ENCODE measurements around the gene COL27A1. TPM values are rescaled to one million over a fixed set of nuclear protein-coding genes. Genes with fewer than 3 reads are reported as not detected.

Gene COL27A1
- total and polyA plus RNA-seq, 4 donors, result 10.9 to 25.6 (median 17.4) TPM

GRCh38 chr9:114282507-114282906 lies 127.2 kb downstream of the COL27A1 start:
- H3K27me3 ChIP-seq (ENCODE audit: control insufficient read depth in 3 of 3, insufficient read depth in 3 of 3, low read length in 2 of 3), result no peaks in the 10 kb centered on the region
- H3K4me3 ChIP-seq, result no peak overlapping the region
- no peak for TF ChIP-seq CTCF (IDR thresholded peaks at IDR 0.05; ENCODE audit: control extremely low read depth, extremely low read depth)
- ATAC-seq (ENCODE audit: insufficient read depth, low FRiP score) (no peak), DNase-seq (peak in 1 of 3 donors; percentile 4)
- H3K36me3 ChIP-seq (ENCODE audit: control insufficient read depth in 4 of 4, insufficient read depth in 4 of 4, low read length in 4 of 4), result peaks cover 0 to 13% (median 8%) of the 10 kb centered on the region in 4 donors
- peaks cover 0 to 24% (median 5%) of the 10 kb centered on the region in 5 donors for H3K4me1 ChIP-seq (ENCODE audit: control insufficient read depth in 5 of 5, insufficient read depth in 5 of 5, low read length in 5 of 5)
- H3K9me3 ChIP-seq (ENCODE audit: control insufficient read depth in 4 of 4, insufficient read depth in 3 of 4, low read length in 3 of 4), result no peaks in the 10 kb centered on the region
- H3K9ac ChIP-seq (ENCODE audit: insufficient read depth in 1 of 2, low read length in 2 of 2), result no peak overlapping the region
- whole genome bisulfite sequencing, 2 donors, result 81 to 90% methylated on average over 6 of the region's 6 CpGs
- no peak overlapping the region for H3K27ac ChIP-seq (ENCODE audit: low read depth in 1 of 2, low read length in 1 of 2)

- Histone ChIP-seq H3K27me3 (ENCODE audit: control insufficient read depth in 3 of 3, insufficient read depth in 3 of 3, low read length in 2 of 3) (no peaks in the 10 kb centered on the region), H3K4me1 (ENCODE audit: control insufficient read depth in 5 of 5, insufficient read depth in 5 of 5, low read length in 5 of 5) (peaks cover 0 to 24% (median 5%) of the 10 kb centered on the region in 5 donors), H3K27ac (ENCODE audit: low read depth in 1 of 2, low read length in 1 of 2) (no peak overlapping the region), H3K36me3 (ENCODE audit: control insufficient read depth in 4 of 4, insufficient read depth in 4 of 4, low read length in 4 of 4) (peaks cover 0 to 14% (median 7%) of the 10 kb centered on the region in 4 donors), H3K4me3 (no peak overlapping the region), H3K9ac (ENCODE audit: insufficient read depth in 1 of 2, low read length in 2 of 2) (no peak overlapping the region), H3K9me3 (ENCODE audit: control insufficient read depth in 4 of 4, insufficient read depth in 3 of 4, low read length in 3 of 4) (no peaks in the 10 kb centered on the region)
- no peak for ATAC-seq (ENCODE audit: insufficient read depth, low FRiP score)
- TF ChIP-seq CTCF (IDR thresholded peaks at IDR 0.05; ENCODE audit: control extremely low read depth, extremely low read depth), result no peak
- WGBS, 2 donors, result 30 to 58% methylated on average over 5 of the region's 5 CpGs
- peak in 1 of 3 donors; percentile 13 for DNase-seq
Observed at GRCh38 chr9:114282926-114283325, 127.6 kb downstream of the COL27A1 start.

- H3K4me3 ChIP-seq, result no peak overlapping the region
- ATAC-seq (ENCODE audit: insufficient read depth, low FRiP score), result no peak
- no peaks in the 10 kb centered on the region for H3K9me3 ChIP-seq (ENCODE audit: control insufficient read depth in 4 of 4, insufficient read depth in 3 of 4, low read length in 3 of 4)
- no peak overlapping the region for H3K27ac ChIP-seq (ENCODE audit: low read depth in 1 of 2, low read length in 1 of 2)
- no peaks in the 10 kb centered on the region for H3K27me3 ChIP-seq (ENCODE audit: control insufficient read depth in 3 of 3, insufficient read depth in 3 of 3, low read length in 2 of 3)
- peak in 1 of 3 donors; percentile 7 for DNase-seq
- 91 to 94% methylated on average over 14 of the region's 14 CpGs for WGBS, 2 donors
- H3K36me3 ChIP-seq (ENCODE audit: control insufficient read depth in 4 of 4, insufficient read depth in 4 of 4, low read length in 4 of 4), result peaks cover 0 to 18% (median 7%) of the 10 kb centered on the region in 4 donors
- H3K4me1 ChIP-seq (ENCODE audit: control insufficient read depth in 5 of 5, insufficient read depth in 5 of 5, low read length in 5 of 5), result peaks cover 0 to 24% (median 5%) of the 10 kb centered on the region in 5 donors
- TF ChIP-seq CTCF (IDR thresholded peaks at IDR 0.05; ENCODE audit: control extremely low read depth, extremely low read depth), result no peak
- H3K9ac ChIP-seq (ENCODE audit: insufficient read depth in 1 of 2, low read length in 2 of 2), result no peak overlapping the region
Observed at GRCh38 chr9:114283551-114284111, 128.3 kb downstream of the COL27A1 start.

Data from lung (tissue), 12 donors.